ENCODE measurements around the gene WWC1. TPM values are rescaled to one million over a fixed set of nuclear protein-coding genes. Genes with fewer than 3 reads are reported as not detected.
A peak's percentile ranks its signal among the peaks of the same experiment; 100 is the strongest.

WWC1 gene
- total and polyA plus RNA-seq, 10 of the 15 experiments (the other 5 are each of a cell fraction or from before 2014, with no cell fraction given) = 0.50 to 7.8 (median 2.5) TPM

GRCh38 chr5:168480601-168481000 lies 189.2 kb downstream of the WWC1 start:
- DNase-seq (ENCODE audit: low read depth, low spot score) (no peak), FAIRE-seq (no peak), ATAC-seq (no peak)
- no peak overlapping the region for H3K4me2 ChIP-seq (ENCODE audit: control insufficient read depth, insufficient read depth)
- SMC1A ChIA-PET (ENCODE audit: uncharacterized antibody, unreplicated experiment) = interaction anchor here (0.6 kb wide), 1 partner anchor 41 kb away, joined by 3 read pairs; no protein-coding TSS in a partner anchor
- no peaks in the 10 kb centered on the region for H3K27me3 ChIP-seq (replicated peaks in 1 of 2; ENCODE audit: control insufficient read depth in 2 of 2, insufficient read depth in 2 of 2, low read length in 1 of 2)
- CTCF ChIA-PET = no interaction called here
- H2AFZ ChIP-seq (ENCODE audit: control insufficient read depth, low read depth, low read length) = no peak overlapping the region
- BruUV-seq (replicated peaks) = no TSS peak
- H3K9me3 ChIP-seq (replicated peaks; ENCODE audit: control insufficient read depth, insufficient read depth, low read length) = no peaks in the 10 kb centered on the region
- H3K4me1 ChIP-seq (ENCODE audit: control insufficient read depth, insufficient read depth, low read length) = peaks cover 9% of the 10 kb centered on the region; the same call in 1 of the 2 replicates
- TF ChIP-seq PAX5 (IDR thresholded peaks at IDR 0.05; ENCODE audit: borderline replicate concordance, low read depth, low read length) (no peak), PRDM15 (CRISPR knock-in tag; IDR thresholded peaks at IDR 0.05) (no peak), TAF1 (IDR thresholded peaks at IDR 0.05; ENCODE audit: borderline replicate concordance, low read depth, low read length) (no peak), GABPA (IDR thresholded peaks at IDR 0.05; ENCODE audit: low read depth) (no peak), BCL11A (IDR thresholded peaks at IDR 0.05; ENCODE audit: low read depth, low read length) (no peak), SREBF2 (IDR thresholded peaks at IDR 0.05; ENCODE audit: low read length) (no peak), ZBED1 (IDR thresholded peaks at IDR 0.05; ENCODE audit: borderline replicate concordance) (no peak)
- 79% methylated on average over 3 of the region's 3 CpGs for WGBS (ENCODE audit: insufficient coverage, insufficient replicate concordance, low lambda C conversion rate, missing lambda C conversion rate)
- no peak overlapping the region for H3K9ac ChIP-seq (ENCODE audit: control insufficient read depth, insufficient read depth, low read length)
- no peaks in the 10 kb centered on the region for H3K36me3 ChIP-seq (ENCODE audit: control insufficient read depth in 2 of 2, insufficient read depth in 2 of 2, low read length in 1 of 2)
- in situ Hi-C loops (cut with MboI) (no loop called here), intact Hi-C loops (cut with micrococcal nuclease; ENCODE audit: unreplicated experiment) (no loop called here)
- peak overlapping the region; percentile 15; the same call in 1 of the 2 replicates for H3K27ac ChIP-seq (ENCODE audit: control insufficient read depth, insufficient read depth)
- H3K4me3 ChIP-seq = no peak overlapping the region
- H3K79me2 ChIP-seq (ENCODE audit: control insufficient read depth, insufficient read depth, low read length) = no peaks in the 10 kb centered on the region
- POLR2A ChIA-PET = no interaction called here
- H4K20me1 ChIP-seq (ENCODE audit: control insufficient read depth, insufficient read depth) = no peaks in the 10 kb centered on the region
- RAD21 ChIA-PET (ENCODE audit: unreplicated experiment) = no interaction called here
